HG02610 (cell line): Measurements from ENCODE around the gene LRRC9.

Source experiments
- ATAC-seq: cut with Tn5 transposase; IDR thresholded peaks from one replicate; pipeline ENCODE4 v1.9.1; 2021; ENCODE audit warnings: mild to moderate bottlenecking, moderate library complexity; ENCODE audit not compliant: unreplicated experiment

LRRC9 gene

GRCh38 chr14:60106339-60106738 lies 186.4 kb downstream of the LRRC9 start:
- ATAC-seq: no peak

DNA sequence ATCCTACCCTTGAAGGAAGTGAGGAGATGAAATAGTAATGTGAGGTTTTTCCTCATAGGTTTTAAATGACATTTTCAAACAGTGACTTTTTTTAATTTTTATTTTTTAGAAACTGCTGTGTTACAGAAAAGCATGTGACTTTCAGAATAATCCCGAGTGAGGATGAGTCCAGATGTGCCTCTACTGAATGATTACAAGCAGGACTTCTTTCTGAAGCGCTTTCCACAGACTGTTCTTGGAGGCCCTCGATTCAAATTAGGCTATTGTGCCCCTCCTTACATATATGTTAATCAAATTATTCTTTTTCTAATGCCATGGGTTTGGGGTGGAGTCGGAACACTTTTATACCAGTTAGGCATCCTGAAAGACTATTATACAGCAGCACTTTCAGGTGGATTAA lies 187.5 kb downstream of the LRRC9 start:
- no peak for ATAC-seq

GRCh38 chr14:60111732-60112131 lies 191.8 kb downstream of the LRRC9 start:
- ATAC-seq: no peak
